Measurements from ENCODE around the gene CCDC159.

The CCDC159 gene

GRCh38 chr19:11335449-11336146 is 10.7 kb upstream of the CCDC159 start:
- no CpG with 5 or more reads among the region's 17 CpGs for WGBS (ENCODE audit: extremely low coverage, insufficient coverage, insufficient read length)

GRCh38 chr19:11337080-11337479 is 9.2 kb upstream of the CCDC159 start:
- peaks cover 6 to 11% of the 10 kb centered on the region in 2 experiments for H3K4me1 ChIP-seq (ENCODE audit: control insufficient read depth in 1 of 2, insufficient read depth in 2 of 2, low read length in 2 of 2)
- H3K9ac ChIP-seq (ENCODE audit: low read length): no peak overlapping the region
- no peak overlapping the region for H2AK5ac ChIP-seq (ENCODE audit: low read length)
- no peak overlapping the region for H4K91ac ChIP-seq (ENCODE audit: low read depth, low read length)
- H3K23ac ChIP-seq (ENCODE audit: low read length): no peak overlapping the region
- DNase-seq: no peak
- H3K36me3 ChIP-seq (ENCODE audit: control insufficient read depth in 1 of 2, insufficient read depth in 2 of 2, low read length in 2 of 2): peaks cover 9% of the 10 kb centered on the region in 2 experiments
- H2AFZ ChIP-seq (ENCODE audit: insufficient read depth, low read length, poor library complexity): no peak overlapping the region
- H2BK12ac ChIP-seq (ENCODE audit: low read length): no peak overlapping the region
- H3K4ac ChIP-seq (ENCODE audit: low read depth, low read length): no peak overlapping the region
- H2BK5ac ChIP-seq (ENCODE audit: low read depth, low read length, poor library complexity): no peak overlapping the region
- WGBS (ENCODE audit: extremely low coverage, insufficient coverage, insufficient read length): no CpG with 5 or more reads among the region's 14 CpGs
- H3K4me3 ChIP-seq (ENCODE audit: low read depth, low read length): no peak overlapping the region
- no peak overlapping the region for H3K14ac ChIP-seq (ENCODE audit: low read length)
- no peak overlapping the region for H3K27ac ChIP-seq (ENCODE audit: low read depth, low read length)
- H3K79me1 ChIP-seq (ENCODE audit: low read length): peaks cover 5% of the 10 kb centered on the region
- no peaks in the 10 kb centered on the region for H3K27me3 ChIP-seq (ENCODE audit: insufficient read depth, low read length)
- H3K79me2 ChIP-seq (ENCODE audit: control insufficient read depth, insufficient read depth, low read length, poor library complexity): peaks cover 4% of the 10 kb centered on the region
- no peak overlapping the region for H4K12ac ChIP-seq (ENCODE audit: low read depth, low read length)
- H4K8ac ChIP-seq (ENCODE audit: low read depth, low read length): no peak overlapping the region
- H3K4me2 ChIP-seq (ENCODE audit: low read length): no peak overlapping the region
- H2BK120ac ChIP-seq (ENCODE audit: insufficient read depth, low read length, poor library complexity): no peak overlapping the region
- H3K18ac ChIP-seq (ENCODE audit: low read length): no peak overlapping the region
- H3K9me3 ChIP-seq (ENCODE audit: insufficient read depth, low read depth, low read length): peaks cover 2% of the 10 kb centered on the region

More at GRCh38 chr19:11335449-11336146, 10.7 kb upstream of the CCDC159 start:
- Histone ChIP-seq H3K27me3 (ENCODE audit: insufficient read depth, low read length) (no peaks in the 10 kb centered on the region), H2AFZ (ENCODE audit: insufficient read depth, low read length, poor library complexity) (no peak overlapping the region), H4K91ac (ENCODE audit: low read depth, low read length) (no peak overlapping the region), H2BK5ac (ENCODE audit: low read depth, low read length, poor library complexity) (no peak overlapping the region), H4K12ac (ENCODE audit: low read depth, low read length) (no peak overlapping the region), H3K9me3 (ENCODE audit: insufficient read depth, low read depth, low read length) (peaks cover 2% of the 10 kb centered on the region), H3K79me2 (ENCODE audit: control insufficient read depth, insufficient read depth, low read length, poor library complexity) (peaks cover 4% of the 10 kb centered on the region), H3K23ac (ENCODE audit: low read length) (no peak overlapping the region), H3K4ac (ENCODE audit: low read depth, low read length) (no peak overlapping the region), H3K27ac (ENCODE audit: low read depth, low read length) (no peak overlapping the region), H3K18ac (ENCODE audit: low read length) (no peak overlapping the region), H3K4me3 (ENCODE audit: low read depth, low read length) (no peak overlapping the region), H3K14ac (ENCODE audit: low read length) (no peak overlapping the region), H3K4me1 (ENCODE audit: control insufficient read depth in 1 of 2, insufficient read depth in 2 of 2, low read length in 2 of 2) (peaks cover 6 to 11% of the 10 kb centered on the region in 2 experiments), H3K9ac (ENCODE audit: low read length) (no peak overlapping the region), H2BK12ac (ENCODE audit: low read length) (no peak overlapping the region), H3K36me3 (ENCODE audit: control insufficient read depth in 1 of 2, insufficient read depth in 2 of 2, low read length in 2 of 2) (peaks cover 9% of the 10 kb centered on the region in 2 experiments), H3K4me2 (ENCODE audit: low read length) (no peak overlapping the region), H4K8ac (ENCODE audit: low read depth, low read length) (no peak overlapping the region), H3K79me1 (ENCODE audit: low read length) (peaks cover 5% of the 10 kb centered on the region), H2AK5ac (ENCODE audit: low read length) (no peak overlapping the region), H2BK120ac (ENCODE audit: insufficient read depth, low read length, poor library complexity) (no peak overlapping the region)
- DNase-seq: no peak

- H3K27ac ChIP-seq (ENCODE audit: low read depth, low read length): no peak overlapping the region
- no peak overlapping the region for H3K4me3 ChIP-seq (ENCODE audit: low read depth, low read length)
- no peaks in the 10 kb centered on the region for H3K27me3 ChIP-seq (ENCODE audit: insufficient read depth, low read length)
- peaks cover 2% of the 10 kb centered on the region for H3K9me3 ChIP-seq (ENCODE audit: insufficient read depth, low read depth, low read length)
- H2BK12ac ChIP-seq (ENCODE audit: low read length): no peak overlapping the region
- H4K91ac ChIP-seq (ENCODE audit: low read depth, low read length): no peak overlapping the region
- H3K36me3 ChIP-seq (ENCODE audit: control insufficient read depth in 1 of 2, insufficient read depth in 2 of 2, low read length in 2 of 2): peaks cover 9% of the 10 kb centered on the region in 2 experiments
- no peak overlapping the region for H3K4ac ChIP-seq (ENCODE audit: low read depth, low read length)
- no peak overlapping the region for H4K12ac ChIP-seq (ENCODE audit: low read depth, low read length)
- no peak overlapping the region for H2BK120ac ChIP-seq (ENCODE audit: insufficient read depth, low read length, poor library complexity)
- H2AK5ac ChIP-seq (ENCODE audit: low read length): peak overlapping the region; percentile 52
- H2AFZ ChIP-seq (ENCODE audit: insufficient read depth, low read length, poor library complexity): peak overlapping the region; percentile 23
- no peak overlapping the region for H4K8ac ChIP-seq (ENCODE audit: low read depth, low read length)
- DNase-seq: no peak
- H3K18ac ChIP-seq (ENCODE audit: low read length): no peak overlapping the region
- no peak overlapping the region for H3K14ac ChIP-seq (ENCODE audit: low read length)
- no peak overlapping the region for H3K4me2 ChIP-seq (ENCODE audit: low read length)
- H3K4me1 ChIP-seq (ENCODE audit: control insufficient read depth in 1 of 2, insufficient read depth in 2 of 2, low read length in 2 of 2): peaks cover 6 to 11% of the 10 kb centered on the region in 2 experiments
- H3K9ac ChIP-seq (ENCODE audit: low read length): no peak overlapping the region
- WGBS (ENCODE audit: extremely low coverage, insufficient coverage, insufficient read length): no CpG with 5 or more reads among the region's 7 CpGs
- H3K23ac ChIP-seq (ENCODE audit: low read length): no peak overlapping the region
- H3K79me2 ChIP-seq (ENCODE audit: control insufficient read depth, insufficient read depth, low read length, poor library complexity): peaks cover 4% of the 10 kb centered on the region
- no peak overlapping the region for H2BK5ac ChIP-seq (ENCODE audit: low read depth, low read length, poor library complexity)
- H3K79me1 ChIP-seq (ENCODE audit: low read length): peaks cover 5% of the 10 kb centered on the region
Observed at GRCh38 chr19:11338121-11338520, 8.2 kb upstream of the CCDC159 start.

- no CpG with 5 or more reads among the region's 21 CpGs for WGBS (ENCODE audit: extremely low coverage, insufficient coverage, insufficient read length)
- H3K27me3 ChIP-seq (ENCODE audit: insufficient read depth, low read length): no peaks in the 10 kb centered on the region
- H3K79me1 ChIP-seq (ENCODE audit: low read length): peaks cover 5% of the 10 kb centered on the region
- H3K79me2 ChIP-seq (ENCODE audit: control insufficient read depth, insufficient read depth, low read length, poor library complexity): peaks cover 4% of the 10 kb centered on the region
- peak in 1 of 2 donors; percentile 50 for DNase-seq
- H2BK5ac ChIP-seq (ENCODE audit: low read depth, low read length, poor library complexity): no peak overlapping the region
- H2AK5ac ChIP-seq (ENCODE audit: low read length): peak overlapping the region; percentile 35
- H3K9me3 ChIP-seq (ENCODE audit: insufficient read depth, low read depth, low read length): peaks cover 2% of the 10 kb centered on the region
- H4K91ac ChIP-seq (ENCODE audit: low read depth, low read length): peak overlapping the region; percentile 53
- H3K27ac ChIP-seq (ENCODE audit: low read depth, low read length): no peak overlapping the region
- peak overlapping the region; percentile 47 for H3K14ac ChIP-seq (ENCODE audit: low read length)
- peak overlapping the region; percentile 39 for H3K4ac ChIP-seq (ENCODE audit: low read depth, low read length)
- H3K36me3 ChIP-seq (ENCODE audit: control insufficient read depth in 1 of 2, insufficient read depth in 2 of 2, low read length in 2 of 2): peaks cover 9% of the 10 kb centered on the region in 2 experiments
- peak overlapping the region; percentile 89 for H3K4me3 ChIP-seq (ENCODE audit: low read depth, low read length)
- H2BK120ac ChIP-seq (ENCODE audit: insufficient read depth, low read length, poor library complexity): peak overlapping the region; percentile 68
- peak overlapping the region; percentile 75 for H2AFZ ChIP-seq (ENCODE audit: insufficient read depth, low read length, poor library complexity)
- H4K12ac ChIP-seq (ENCODE audit: low read depth, low read length): peak overlapping the region; percentile 80
- peak overlapping the region; percentile 88 for H4K8ac ChIP-seq (ENCODE audit: low read depth, low read length)
- H3K9ac ChIP-seq (ENCODE audit: low read length): no peak overlapping the region
- peaks cover 6 to 11% of the 10 kb centered on the region in 2 experiments for H3K4me1 ChIP-seq (ENCODE audit: control insufficient read depth in 1 of 2, insufficient read depth in 2 of 2, low read length in 2 of 2)
- no peak overlapping the region for H3K23ac ChIP-seq (ENCODE audit: low read length)
- peak overlapping the region; percentile 95 for H3K4me2 ChIP-seq (ENCODE audit: low read length)
- no peak overlapping the region for H2BK12ac ChIP-seq (ENCODE audit: low read length)
- peak overlapping the region; percentile 69 for H3K18ac ChIP-seq (ENCODE audit: low read length)
Observed at GRCh38 chr19:11338569-11339253, 7.6 kb upstream of the CCDC159 start.

Data from trophoblast cell (in vitro differentiated cells and primary cell).